ENCODE measurements around the gene NEURL4.

DNA sequence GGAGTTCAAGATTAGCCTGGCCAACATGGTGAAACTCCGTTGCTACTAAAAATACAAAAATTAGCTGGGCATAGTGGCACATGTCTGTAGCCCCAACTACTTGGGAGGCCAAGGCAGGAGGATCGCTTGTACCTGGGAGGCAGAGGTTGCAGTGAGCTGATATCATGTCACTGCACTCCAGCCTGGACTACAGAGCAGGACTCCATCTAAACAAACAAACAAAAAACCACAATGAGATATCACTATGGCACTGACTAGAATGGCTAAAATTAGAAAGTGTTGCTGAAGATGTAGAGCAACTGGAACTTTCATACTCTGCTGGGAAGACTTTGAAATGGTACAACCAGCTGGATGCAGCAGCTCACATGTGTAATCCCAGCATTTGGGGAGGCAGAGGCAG is 45.2 kb upstream of the NEURL4 start:
- TF ChIP-seq CTCF (IDR thresholded peaks at IDR 0.05; ENCODE audit: low read depth, low read length) (no peak), EZH2phosphoT487 (IDR thresholded peaks at IDR 0.05; ENCODE audit: low read depth) (no peak)
